GM19043 (cell line): ENCODE results near the gene TNFAIP8L3.
"Not testable (repeated sequence)": the region's sequence is repeated elsewhere in the genome, so short reads cannot be mapped to it uniquely, and the experiment has no call there.

ENCODE experiments used
- ATAC-seq: cut with Tn5 transposase; IDR thresholded peaks from one replicate; pipeline ENCODE4 v1.9.1; 2021; ENCODE audit warnings: low read depth; ENCODE audit not compliant: unreplicated experiment

TNFAIP8L3 gene

GRCh38 chr15:51094606-51095569, at the start of gene TNFAIP8L3:
TSS of gene TNFAIP8L3 (minus strand) at chr15:51094906. CDS start at chr15:51094595, 311 bp downstream.
- no peak for ATAC-seq

GRCh38 chr15:51144021-51144532, 49.4 kb upstream of the TNFAIP8L3 start:
- ATAC-seq = no peak

GRCh38 chr15:51140347-51140746, 45.6 kb upstream of the TNFAIP8L3 start:
- ATAC-seq = not testable (repeated sequence)

GRCh38 chr15:51139091-51139490, 44.4 kb upstream of the TNFAIP8L3 start:
- no peak for ATAC-seq

- ATAC-seq = no peak
These were observed 43.2 kb upstream of the TNFAIP8L3 start for GRCh38 chr15:51137880-51138430.

GRCh38 chr15:51137024-51137423, 42.3 kb upstream of the TNFAIP8L3 start:
- no peak for ATAC-seq

- no peak for ATAC-seq
These were observed 40.6 kb upstream of the TNFAIP8L3 start for GRCh38 chr15:51135276-51135675.

GRCh38 chr15:51134416-51135199, 39.9 kb upstream of the TNFAIP8L3 start:
- ATAC-seq = no peak

- no peak for ATAC-seq
These were observed 38.5 kb upstream of the TNFAIP8L3 start for GRCh38 chr15:51133140-51133765.

- no peak for ATAC-seq
These were observed 37.9 kb upstream of the TNFAIP8L3 start for GRCh38 chr15:51132384-51133139.

- ATAC-seq = no peak
These were observed 37.0 kb upstream of the TNFAIP8L3 start for GRCh38 chr15:51131596-51132290.

GRCh38 chr15:51130344-51130743, 35.6 kb upstream of the TNFAIP8L3 start:
- ATAC-seq = no peak

GRCh38 chr15:51129535-51130188, 35.0 kb upstream of the TNFAIP8L3 start:
- no peak for ATAC-seq

- no peak for ATAC-seq
These were observed 34.0 kb upstream of the TNFAIP8L3 start for GRCh38 chr15:51128701-51129100.

GRCh38 chr15:51126842-51127241, 32.1 kb upstream of the TNFAIP8L3 start:
- no peak for ATAC-seq

- not testable (repeated sequence) for ATAC-seq
These were observed 28.3 kb upstream of the TNFAIP8L3 start for GRCh38 chr15:51123002-51123401.

- no peak for ATAC-seq
These were observed 27.0 kb upstream of the TNFAIP8L3 start for GRCh38 chr15:51121631-51122225.

GRCh38 chr15:51121118-51121517, 26.4 kb upstream of the TNFAIP8L3 start:
- ATAC-seq = no peak
